Left renal pelvis (tissue), 4 donors: ENCODE results near the gene BLVRB. TPM values are rescaled to one million over a fixed set of nuclear protein-coding genes. Genes with fewer than 3 reads are reported as not detected.
"Not testable (repeated sequence)": the region's sequence is repeated elsewhere in the genome, so short reads cannot be mapped to it uniquely, and the experiment has no call there.

Source experiments
- DNase-seq, 4 donors: peaks; one replicate each; pipeline ENCODE4 v3.0.0-alpha.2; 2013; ENCODE audit warnings: low read depth in 4 of 4, low spot score in 3 of 4
- polyA plus RNA-seq, 4 donors: library from polyadenylated mRNA; unstranded; fragments of 120-200 nt; gene quantifications; one replicate each; pipeline ENCODE4 v1.2.1, GENCODE V29; 2013; ENCODE audit not compliant: insufficient read length in 4 of 4

Gene BLVRB
- polyA plus RNA-seq, 4 donors: 38.3 to 81.1 (median 46.6) TPM

GRCh38 chr19:40492274-40492673, 26.7 kb upstream of the BLVRB start:
- no peak for DNase-seq

- no peak for DNase-seq
These were observed 24.3 kb upstream of the BLVRB start for GRCh38 chr19:40489882-40490230.

GRCh38 chr19:40486017-40486416, 20.5 kb upstream of the BLVRB start:
- DNase-seq: no peak

GRCh38 chr19:40475878-40476644, 10.5 kb upstream of the BLVRB start:
- DNase-seq: not testable (repeated sequence)

- no peak for DNase-seq
These were observed 9.2 kb upstream of the BLVRB start for GRCh38 chr19:40474737-40475136.

GRCh38 chr19:40472516-40472915, 7.0 kb upstream of the BLVRB start:
- no peak for DNase-seq

GRCh38 chr19:40471111-40471510, 5.6 kb upstream of the BLVRB start:
- no peak for DNase-seq

GRCh38 chr19:40469011-40469410, 3.5 kb upstream of the BLVRB start:
- DNase-seq: no peak

GRCh38 chr19:40466985-40467734, 1.6 kb upstream of the BLVRB start, which contains the start of gene SPTBN4:
SPTBN4 (plus strand) TSS chr19:40467001; CDS start chr19:40472622, 5,621 bp downstream.
- no peak for DNase-seq

GRCh38 chr19:40466219-40466984, 857 bp upstream of the BLVRB start:
- no peak for DNase-seq

GRCh38 chr19:40465025-40465556, 454 bp downstream of the BLVRB start:
- no peak for DNase-seq

- DNase-seq: peak in 1 of 4 donors; percentile 62
These were observed 1.2 kb downstream of the BLVRB start for GRCh38 chr19:40464059-40465024.

- DNase-seq: not testable (repeated sequence)
These were observed 1.9 kb downstream of the BLVRB start for GRCh38 chr19:40463587-40464037.

GRCh38 chr19:40461669-40462221, 3.8 kb downstream of the BLVRB start:
- no peak for DNase-seq

GRCh38 chr19:40460185-40460584, 5.4 kb downstream of the BLVRB start:
- DNase-seq: no peak

- DNase-seq: no peak
These were observed 7.0 kb downstream of the BLVRB start for GRCh38 chr19:40458597-40458974.

GRCh38 chr19:40457953-40458596, 7.5 kb downstream of the BLVRB start:
- DNase-seq: no peak

- DNase-seq: no peak
These were observed 8.5 kb downstream of the BLVRB start for GRCh38 chr19:40457048-40457447.

GRCh38 chr19:40453943-40454342, 11.6 kb downstream of the BLVRB start:
- not testable (repeated sequence) for DNase-seq
